ENCODE data around the gene ITPR1.

Gene ITPR1

DNA sequence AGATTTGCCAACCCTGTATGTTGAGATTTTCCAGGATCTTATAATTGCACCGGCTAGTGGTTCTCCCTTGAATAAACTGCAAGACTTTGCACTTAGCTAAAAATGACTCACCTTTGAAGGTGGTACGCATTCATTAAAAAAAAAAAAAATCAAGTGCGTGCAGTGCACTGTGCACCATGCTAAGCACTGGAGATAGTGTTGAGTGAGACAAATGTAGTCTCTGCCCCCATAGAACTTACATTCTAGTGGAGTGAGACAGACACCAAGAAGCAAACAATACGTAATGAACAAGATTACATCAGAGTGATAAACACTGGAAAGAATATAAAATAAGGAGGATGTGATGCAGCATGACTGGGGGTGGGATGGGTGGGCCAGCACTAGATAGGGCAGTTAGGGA, 69.4 kb downstream of the ITPR1 start:
- no peak for TF ChIP-seq FOXP2 (optimal IDR thresholded peaks at IDR 0.05; ENCODE audit: borderline replicate concordance, extremely low read depth, extremely low read length, insufficient read depth)
- TF ChIP-seq SIN3A (IDR thresholded peaks at IDR 0.05; ENCODE audit: borderline replicate concordance, insufficient read depth, low read length), result no peak
- TF ChIP-seq TAF1 (IDR thresholded peaks at IDR 0.05; ENCODE audit: borderline replicate concordance, insufficient read depth, low read length), result no peak
- no peak for TF ChIP-seq POLR2AphosphoS5 (IDR thresholded peaks at IDR 0.05; ENCODE audit: low read depth, low read length)
- TF ChIP-seq, protein P1, sequence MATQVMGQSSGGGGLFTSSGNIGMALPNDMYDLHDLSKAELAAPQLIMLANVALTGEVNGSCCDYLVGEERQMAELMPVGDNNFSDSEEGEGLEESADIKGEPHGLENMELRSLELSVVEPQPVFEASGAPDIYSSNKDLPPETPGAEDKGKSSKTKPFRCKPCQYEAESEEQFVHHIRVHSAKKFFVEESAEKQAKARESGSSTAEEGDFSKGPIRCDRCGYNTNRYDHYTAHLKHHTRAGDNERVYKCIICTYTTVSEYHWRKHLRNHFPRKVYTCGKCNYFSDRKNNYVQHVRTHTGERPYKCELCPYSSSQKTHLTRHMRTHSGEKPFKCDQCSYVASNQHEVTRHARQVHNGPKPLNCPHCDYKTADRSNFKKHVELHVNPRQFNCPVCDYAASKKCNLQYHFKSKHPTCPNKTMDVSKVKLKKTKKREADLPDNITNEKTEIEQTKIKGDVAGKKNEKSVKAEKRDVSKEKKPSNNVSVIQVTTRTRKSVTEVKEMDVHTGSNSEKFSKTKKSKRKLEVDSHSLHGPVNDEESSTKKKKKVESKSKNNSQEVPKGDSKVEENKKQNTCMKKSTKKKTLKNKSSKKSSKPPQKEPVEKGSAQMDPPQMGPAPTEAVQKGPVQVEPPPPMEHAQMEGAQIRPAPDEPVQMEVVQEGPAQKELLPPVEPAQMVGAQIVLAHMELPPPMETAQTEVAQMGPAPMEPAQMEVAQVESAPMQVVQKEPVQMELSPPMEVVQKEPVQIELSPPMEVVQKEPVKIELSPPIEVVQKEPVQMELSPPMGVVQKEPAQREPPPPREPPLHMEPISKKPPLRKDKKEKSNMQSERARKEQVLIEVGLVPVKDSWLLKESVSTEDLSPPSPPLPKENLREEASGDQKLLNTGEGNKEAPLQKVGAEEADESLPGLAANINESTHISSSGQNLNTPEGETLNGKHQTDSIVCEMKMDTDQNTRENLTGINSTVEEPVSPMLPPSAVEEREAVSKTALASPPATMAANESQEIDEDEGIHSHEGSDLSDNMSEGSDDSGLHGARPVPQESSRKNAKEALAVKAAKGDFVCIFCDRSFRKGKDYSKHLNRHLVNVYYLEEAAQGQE (IDR thresholded peaks at IDR 0.05; ENCODE audit: insufficient read depth in 1 of 2, low read depth in 2 of 2, low read length in 2 of 2), result no peak

DNA sequence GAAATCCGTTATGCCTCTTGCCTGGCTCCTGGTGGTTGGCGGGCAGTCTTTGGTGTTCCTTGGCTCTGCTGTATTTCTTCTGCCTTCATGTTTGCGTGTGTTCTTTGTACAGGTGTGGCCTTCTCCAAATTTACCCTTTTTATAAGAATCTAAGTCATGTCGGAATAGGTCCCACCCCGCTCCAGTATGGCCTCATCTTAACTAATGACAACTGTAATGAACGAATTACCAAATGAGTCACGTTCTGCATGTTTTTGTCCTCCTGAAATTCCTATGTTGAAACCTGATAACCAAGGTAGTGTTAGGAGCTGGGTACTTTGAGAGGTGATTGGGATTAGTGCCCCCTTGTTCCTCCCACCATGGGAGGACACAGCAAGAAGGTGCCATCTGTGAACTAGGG, 71.1 kb downstream of the ITPR1 start:
- TF ChIP-seq TAF1 (IDR thresholded peaks at IDR 0.05; ENCODE audit: borderline replicate concordance, insufficient read depth, low read length) (no peak), FOXP2 (optimal IDR thresholded peaks at IDR 0.05; ENCODE audit: borderline replicate concordance, extremely low read depth, extremely low read length, insufficient read depth) (no peak), POLR2AphosphoS5 (IDR thresholded peaks at IDR 0.05; ENCODE audit: low read depth, low read length) (no peak), SIN3A (IDR thresholded peaks at IDR 0.05; ENCODE audit: borderline replicate concordance, insufficient read depth, low read length) (no peak)
- TF ChIP-seq, protein P1 (IDR thresholded peaks at IDR 0.05; ENCODE audit: insufficient read depth in 1 of 2, low read depth in 2 of 2, low read length in 2 of 2), result no peak

DNA sequence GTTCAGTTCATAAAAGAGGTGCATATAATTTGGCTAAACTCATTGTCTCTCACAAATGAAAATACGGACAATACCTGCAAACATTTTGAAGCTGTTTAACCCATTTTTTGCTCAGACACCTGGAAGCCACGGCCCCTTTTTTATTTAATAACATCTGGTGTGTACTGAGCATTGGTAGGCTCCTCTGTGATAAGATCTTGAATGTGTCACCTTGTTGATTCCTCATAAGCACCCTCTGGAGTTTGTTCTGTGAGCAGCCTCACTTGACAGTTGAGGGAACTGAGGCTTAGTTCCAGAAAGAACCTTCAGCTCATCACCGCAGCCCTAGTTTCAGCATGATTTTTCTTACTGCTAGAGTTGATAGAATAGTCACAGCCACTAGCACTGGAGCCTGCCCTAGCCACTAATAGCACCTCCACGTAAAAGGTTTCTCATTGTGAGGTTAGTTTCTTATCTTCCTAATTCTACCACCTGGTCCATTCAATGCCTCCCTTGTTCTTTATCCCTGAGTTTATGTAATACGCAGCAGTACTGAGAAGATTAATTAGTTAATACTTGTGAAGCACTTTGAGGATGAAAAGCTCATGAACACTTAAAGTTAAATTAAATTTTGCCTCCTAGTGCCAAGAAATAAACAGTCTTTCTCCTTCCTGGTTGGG, 71.9 kb downstream of the ITPR1 start:
- TF ChIP-seq POLR2AphosphoS5 (IDR thresholded peaks at IDR 0.05; ENCODE audit: low read depth, low read length) (no peak), SIN3A (IDR thresholded peaks at IDR 0.05; ENCODE audit: borderline replicate concordance, insufficient read depth, low read length) (no peak), TAF1 (IDR thresholded peaks at IDR 0.05; ENCODE audit: borderline replicate concordance, insufficient read depth, low read length) (no peak), FOXP2 (optimal IDR thresholded peaks at IDR 0.05; ENCODE audit: borderline replicate concordance, extremely low read depth, extremely low read length, insufficient read depth) (no peak)
- TF ChIP-seq, protein P1 (IDR thresholded peaks at IDR 0.05; ENCODE audit: insufficient read depth in 1 of 2, low read depth in 2 of 2, low read length in 2 of 2), result no peak

DNA sequence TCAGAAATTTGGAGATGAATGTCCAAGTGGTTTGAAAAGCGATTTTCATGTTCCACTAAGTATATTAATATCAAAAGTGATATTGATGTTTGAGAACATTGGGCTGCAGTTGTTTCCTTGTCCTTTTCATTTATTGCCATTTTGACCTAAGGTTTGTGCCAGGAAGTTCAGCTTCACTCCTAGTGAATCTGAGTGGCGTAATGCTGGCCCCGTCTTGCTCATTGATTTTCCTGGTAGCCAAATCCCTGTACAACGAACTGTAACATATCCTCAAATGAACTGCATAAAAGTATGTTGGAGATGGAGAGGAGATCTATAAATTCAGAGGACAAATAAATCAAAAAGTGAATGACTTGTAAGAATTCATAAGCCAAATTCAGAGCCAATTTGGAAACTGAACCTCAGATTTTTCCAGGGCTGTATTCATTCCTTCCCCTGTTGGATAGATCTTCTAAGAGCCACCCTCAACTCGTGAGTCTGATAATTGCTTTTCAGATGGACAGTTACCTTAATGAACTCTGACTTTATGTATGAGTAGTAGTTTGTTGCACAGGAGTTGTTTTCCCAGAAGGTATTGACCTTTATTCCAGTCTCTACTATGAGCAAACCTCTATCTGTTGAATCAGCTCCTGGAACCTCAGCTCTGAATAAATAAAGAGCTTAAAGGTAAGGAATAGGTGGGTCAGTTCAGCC, 72.8 kb downstream of the ITPR1 start:
- TF ChIP-seq TAF1 (IDR thresholded peaks at IDR 0.05; ENCODE audit: borderline replicate concordance, insufficient read depth, low read length), result no peak
- TF ChIP-seq, protein P1 (IDR thresholded peaks at IDR 0.05; ENCODE audit: insufficient read depth in 1 of 2, low read depth in 2 of 2, low read length in 2 of 2), result no peak
- no peak for TF ChIP-seq FOXP2 (optimal IDR thresholded peaks at IDR 0.05; ENCODE audit: borderline replicate concordance, extremely low read depth, extremely low read length, insufficient read depth)

All from PFSK-1 (cell line).